ENCODE measurements around the gene CDH16.

- TF ChIP-seq CTCF (IDR thresholded peaks at IDR 0.05) (peak in 3 of 6 experiments; percentile 10 to 24 (median 19)), POLR2A (IDR thresholded peaks at IDR 0.05) (no peak), POLR2AphosphoS5 (IDR thresholded peaks at IDR 0.05) (no peak), EP300 (IDR thresholded peaks at IDR 0.05) (no peak)
Measured at GRCh38 chr16:66928702-66929388, 10.2 kb upstream of the CDH16 start.
